Measurements from ENCODE around the gene HSP90AB1. TPM values are rescaled to one million over a fixed set of nuclear protein-coding genes. Genes with fewer than 3 reads are reported as not detected.

The HSP90AB1 gene
- polyA plus RNA-seq, 2 of the 4 experiments (the other 2 are of a cell fraction): 1,136 to 1,155 TPM

- TF ChIP-seq HOXB5 (CRISPR knock-in tag; IDR thresholded peaks at IDR 0.05) (no peak), MAX (IDR thresholded peaks at IDR 0.05) (no peak), HEYL (CRISPR knock-in tag; IDR thresholded peaks at IDR 0.05) (no peak), KDM1A (IDR thresholded peaks at IDR 0.05; ENCODE audit: low read depth) (no peak), POLR2AphosphoS2 (conservative IDR thresholded peaks at IDR 0.05; ENCODE audit: low read length) (no peak), E2F6 (IDR thresholded peaks at IDR 0.05; ENCODE audit: borderline replicate concordance, low read depth) (no peak), CHD2 (IDR thresholded peaks at IDR 0.05; ENCODE audit: low read length, partially characterized antibody) (no peak), HMGXB4 (CRISPR knock-in tag; IDR thresholded peaks at IDR 0.05; ENCODE audit: borderline replicate concordance) (no peak)
Observed at GRCh38 chr6:44226368-44227147, 20.3 kb upstream of the HSP90AB1 start (continued).

- ATAC-seq (no peak), DNase-seq (ENCODE audit: low read depth in 1 of 2, low spot score in 1 of 2) (no peak), FAIRE-seq (no peak)
- H3K4me2 ChIP-seq: no peak overlapping the region
- H3K9me3 ChIP-seq: no peaks in the 10 kb centered on the region
- peaks cover 33% of the 10 kb centered on the region for H3K4me1 ChIP-seq
- TF ChIP-seq EP300 (IDR thresholded peaks at IDR 0.05): no peak
- no peak for TF ChIP-seq PHF8 (IDR thresholded peaks at IDR 0.05; ENCODE audit: borderline replicate concordance, low read depth)
- TF ChIP-seq FOSL2 (IDR thresholded peaks at IDR 0.05): no peak
- TF ChIP-seq FOSL2 (CRISPR knock-in tag; IDR thresholded peaks at IDR 0.05): no peak
- TF ChIP-seq RFX5 (IDR thresholded peaks at IDR 0.05): no peak
- TF ChIP-seq HOXB13 (CRISPR knock-in tag; IDR thresholded peaks at IDR 0.05; ENCODE audit: low read depth): no peak
- no peak for TF ChIP-seq ATOH8 (CRISPR knock-in tag; IDR thresholded peaks at IDR 0.05; ENCODE audit: low read depth)
- no peak for TF ChIP-seq RNF2 (IDR thresholded peaks at IDR 0.05; ENCODE audit: borderline replicate concordance, low read depth)
- no peak for TF ChIP-seq BHLHE40 (IDR thresholded peaks at IDR 0.05; ENCODE audit: low read depth, low read length)
- no peak for TF ChIP-seq HOXB5 (CRISPR knock-in tag; IDR thresholded peaks at IDR 0.05)
- TF ChIP-seq USF2 (IDR thresholded peaks at IDR 0.05): no peak
- TF ChIP-seq RARB (CRISPR knock-in tag; IDR thresholded peaks at IDR 0.05): no peak
- no peak for TF ChIP-seq TFCP2L1 (CRISPR knock-in tag; IDR thresholded peaks at IDR 0.05)
- no peak for TF ChIP-seq POLR2A (IDR thresholded peaks at IDR 0.05; ENCODE audit: low read length)
- no peak for TF ChIP-seq KDM5A (IDR thresholded peaks at IDR 0.05)
- ChIA-PET CTCF (interaction anchor here (0.9 to 9.2 kb wide), 4 partner anchors 8 to 57 kb away, joined by 3 to 111 read pairs (median 8); no protein-coding TSS in a partner anchor), POLR2A (no interaction called here)
- 52% methylated on average over 3 of the region's 7 CpGs for WGBS (ENCODE audit: missing lambda C conversion rate)
- H3K27ac ChIP-seq: no peak overlapping the region
- H3K4me3 ChIP-seq: no peak overlapping the region
Observed at GRCh38 chr6:44227148-44227793, 19.6 kb upstream of the HSP90AB1 start.

All from A549 (cell line).